ELR (cell line): ENCODE measurements around the gene GNA12.
A peak's percentile ranks its signal among the peaks of the same experiment; 100 is the strongest.

ENCODE experiments used
- DNase-seq: peaks from one replicate; pipeline ENCODE4 v3.0.0-alpha.2; 2015; ENCODE audit warnings: low read depth

GNA12 gene, protein sequence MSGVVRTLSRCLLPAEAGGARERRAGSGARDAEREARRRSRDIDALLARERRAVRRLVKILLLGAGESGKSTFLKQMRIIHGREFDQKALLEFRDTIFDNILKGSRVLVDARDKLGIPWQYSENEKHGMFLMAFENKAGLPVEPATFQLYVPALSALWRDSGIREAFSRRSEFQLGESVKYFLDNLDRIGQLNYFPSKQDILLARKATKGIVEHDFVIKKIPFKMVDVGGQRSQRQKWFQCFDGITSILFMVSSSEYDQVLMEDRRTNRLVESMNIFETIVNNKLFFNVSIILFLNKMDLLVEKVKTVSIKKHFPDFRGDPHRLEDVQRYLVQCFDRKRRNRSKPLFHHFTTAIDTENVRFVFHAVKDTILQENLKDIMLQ

GRCh38 chr7:2844153-2845033 lies at the start of gene GNA12:
Gene GNA12 (minus strand): TSS chr7:2844308. CDS start chr7:2844161, 147 bp downstream.
- DNase-seq, result peak; percentile 99

GRCh38 chr7:2893411-2893861 lies 49.3 kb upstream of the GNA12 start:
- no peak for DNase-seq

GRCh38 chr7:2892549-2892948 lies 48.4 kb upstream of the GNA12 start:
- DNase-seq, result no peak

DNA sequence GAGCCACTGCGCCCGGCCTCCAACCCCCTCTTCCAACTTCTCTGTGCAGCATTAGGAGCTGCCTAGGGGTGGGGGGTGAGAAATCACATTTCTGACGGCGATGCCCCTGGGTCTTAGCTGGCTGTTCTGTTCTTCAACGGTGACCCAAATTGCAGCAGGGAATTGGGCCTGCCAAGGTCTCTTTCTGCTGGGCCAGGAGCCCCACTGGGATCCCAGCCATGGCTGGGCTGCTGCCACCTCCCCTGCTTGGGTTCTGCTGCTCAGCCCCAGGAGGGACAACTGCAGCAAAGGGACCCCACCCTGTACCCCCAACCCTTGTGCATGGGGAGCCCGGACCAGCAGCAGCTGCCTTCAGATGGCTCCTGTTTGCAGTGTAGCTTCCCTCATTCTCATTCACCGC lies 43.7 kb upstream of the GNA12 start:
- DNase-seq, result no peak

- DNase-seq, result peak; percentile 74
Observed at GRCh38 chr7:2886900-2887299, 42.8 kb upstream of the GNA12 start.

GRCh38 chr7:2886391-2886790 lies 42.3 kb upstream of the GNA12 start:
- DNase-seq, result no peak

- no peak for DNase-seq
Observed at GRCh38 chr7:2884161-2884560, 40.1 kb upstream of the GNA12 start.

DNA sequence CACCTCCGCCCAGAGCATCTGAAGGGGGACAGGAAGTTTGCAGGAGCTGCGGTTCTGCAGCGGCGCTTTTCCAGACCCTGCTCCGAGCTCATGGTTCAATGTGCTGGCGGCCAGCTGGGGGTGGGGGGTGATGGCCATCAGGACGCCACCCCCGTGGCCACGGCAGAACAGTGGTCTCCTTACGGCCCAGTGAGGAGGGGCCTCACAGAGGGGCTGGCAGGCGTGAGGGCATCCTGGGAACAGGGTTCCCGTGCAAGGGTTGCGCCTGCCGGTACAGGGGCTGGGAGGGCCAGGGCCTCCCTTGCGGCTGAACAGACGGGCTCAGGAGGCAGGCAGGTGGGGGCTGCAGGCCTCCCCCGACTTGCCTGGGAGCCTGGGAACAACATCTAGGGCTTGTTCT lies 39.0 kb upstream of the GNA12 start:
- no peak for DNase-seq

GRCh38 chr7:2882111-2882510 lies 38.0 kb upstream of the GNA12 start:
- no peak for DNase-seq

- DNase-seq, result no peak
Observed at GRCh38 chr7:2880874-2881533, 36.9 kb upstream of the GNA12 start.

- DNase-seq, result no peak
Observed at GRCh38 chr7:2880051-2880450, 35.9 kb upstream of the GNA12 start.

DNA sequence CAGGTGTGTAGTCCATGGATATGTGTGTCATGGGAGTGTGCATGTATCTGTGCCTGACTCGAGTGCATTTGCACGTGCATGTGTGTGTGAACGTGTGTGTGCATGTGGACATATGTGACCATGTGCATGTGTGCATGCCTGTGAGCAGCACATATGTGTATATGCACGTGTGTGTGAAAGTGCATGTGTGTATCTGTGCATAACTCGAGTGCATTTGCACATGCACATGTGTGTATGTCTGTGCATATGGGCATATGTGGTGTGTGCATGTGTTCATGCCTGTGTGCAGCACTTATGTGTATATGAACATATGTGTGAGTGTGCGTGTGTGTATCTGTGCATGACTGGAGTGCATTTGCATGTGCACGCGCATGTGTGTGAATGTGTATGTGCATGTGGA lies 35.2 kb upstream of the GNA12 start:
- DNase-seq, result no peak

DNA sequence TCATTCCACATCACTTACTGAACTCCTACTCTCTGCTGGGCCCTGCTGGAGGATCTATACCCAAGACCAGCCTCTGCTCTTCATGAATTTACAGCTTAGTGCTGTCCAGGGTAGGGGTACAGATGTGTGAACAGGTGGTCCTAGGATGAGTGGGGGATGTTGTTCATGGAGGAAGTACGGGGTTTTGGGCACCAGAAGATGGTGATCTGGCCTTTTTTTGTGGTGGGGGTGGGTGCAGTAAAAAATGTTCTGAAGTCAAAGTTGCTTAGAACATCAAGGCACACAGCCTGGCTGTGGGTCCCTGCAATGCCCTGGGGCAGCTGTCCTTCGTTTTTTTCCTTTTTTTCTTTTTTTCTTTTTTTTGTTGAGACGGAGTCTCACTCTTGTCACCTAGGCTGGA lies 34.2 kb upstream of the GNA12 start:
- DNase-seq, result no peak

- peak; percentile 87 for DNase-seq
Observed at GRCh38 chr7:2876031-2876731, 32.1 kb upstream of the GNA12 start.

DNA sequence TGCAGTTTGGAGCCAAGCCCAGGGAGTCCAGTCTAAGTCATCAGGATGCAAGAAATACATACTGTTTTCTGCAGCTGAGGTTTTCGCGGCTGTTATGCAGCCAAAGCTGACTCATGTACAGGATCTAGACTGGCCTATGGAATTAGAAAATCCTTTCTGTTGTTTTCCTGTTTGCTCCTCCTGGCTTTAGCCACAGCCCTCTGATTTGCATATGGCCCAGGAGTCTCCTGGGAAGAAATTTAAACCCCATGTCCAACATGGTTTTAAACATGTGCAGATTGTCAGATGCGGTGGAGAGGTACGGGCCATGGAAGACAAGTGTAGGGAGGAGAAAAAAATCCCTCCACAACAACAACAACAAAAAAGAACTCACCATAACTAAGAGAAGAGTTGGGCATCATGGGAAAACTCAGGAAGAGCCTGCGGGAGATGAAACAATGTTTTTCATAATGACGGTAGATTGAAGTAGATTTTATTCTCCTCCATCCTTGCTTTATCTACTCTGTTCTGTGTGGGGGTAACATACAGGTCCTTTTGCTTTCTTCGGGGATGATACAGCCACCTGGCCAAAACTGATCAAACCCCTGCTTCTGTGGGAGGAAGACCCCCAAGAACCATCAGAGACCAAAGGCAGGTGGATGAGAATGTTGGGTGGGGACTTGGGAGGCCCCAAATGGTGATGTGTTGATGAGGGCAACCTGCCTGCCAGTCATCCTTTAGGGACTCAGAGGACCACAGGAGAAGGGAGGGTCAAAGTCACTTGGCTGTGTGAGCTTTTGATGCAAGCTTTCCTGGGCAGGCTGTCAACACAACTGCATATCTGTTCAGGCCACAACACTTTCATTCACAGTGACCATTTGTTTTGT lies 29.8 kb upstream of the GNA12 start:
- peak; percentile 99 for DNase-seq

DNA sequence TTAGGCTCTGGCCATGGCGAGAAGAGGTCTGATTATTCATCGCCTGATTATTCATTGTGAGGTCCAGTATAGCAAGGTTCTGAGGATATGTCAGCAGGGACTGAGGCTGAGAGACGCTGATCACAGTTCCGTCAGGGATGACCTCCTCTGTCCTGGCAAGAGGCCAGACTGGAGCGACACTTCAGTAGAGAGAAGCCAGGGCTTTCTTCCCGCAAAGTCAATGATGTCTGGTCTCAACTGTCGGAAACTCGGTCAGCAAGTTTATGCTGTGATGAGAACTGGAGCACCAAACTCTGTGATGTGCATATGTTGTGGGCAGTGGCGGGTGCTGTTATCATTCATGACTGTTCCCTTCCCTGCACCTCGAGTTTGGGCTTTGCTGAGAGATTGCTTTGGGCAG lies 29.0 kb upstream of the GNA12 start:
- peak; percentile 37 for DNase-seq

- peak; percentile 25 for DNase-seq
Observed at GRCh38 chr7:2872296-2872874, 28.3 kb upstream of the GNA12 start.

DNA sequence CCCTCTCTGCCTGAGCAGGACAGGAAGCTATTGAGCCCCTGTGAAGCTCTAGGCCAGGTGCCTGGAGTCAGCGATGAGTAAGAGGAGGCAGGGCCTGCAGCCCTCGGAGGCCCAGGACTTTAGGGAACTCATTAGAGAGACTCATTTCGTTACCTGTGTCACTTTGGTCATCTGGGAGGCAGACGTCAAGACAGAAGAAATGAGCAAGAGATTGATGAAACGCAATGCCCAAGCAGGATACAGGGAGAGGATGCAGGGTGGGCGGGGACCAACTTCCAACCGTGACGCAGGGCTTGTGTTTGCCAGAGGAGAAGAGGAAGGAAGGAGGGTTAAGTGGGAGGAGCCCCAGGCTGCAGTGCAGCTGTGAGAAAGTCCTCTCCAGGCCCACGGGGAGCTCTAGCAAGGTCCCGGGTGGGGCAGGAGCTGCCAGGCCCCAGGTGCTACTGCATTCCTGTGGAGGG lies 26.4 kb upstream of the GNA12 start:
- DNase-seq, result peak; percentile 69

DNA sequence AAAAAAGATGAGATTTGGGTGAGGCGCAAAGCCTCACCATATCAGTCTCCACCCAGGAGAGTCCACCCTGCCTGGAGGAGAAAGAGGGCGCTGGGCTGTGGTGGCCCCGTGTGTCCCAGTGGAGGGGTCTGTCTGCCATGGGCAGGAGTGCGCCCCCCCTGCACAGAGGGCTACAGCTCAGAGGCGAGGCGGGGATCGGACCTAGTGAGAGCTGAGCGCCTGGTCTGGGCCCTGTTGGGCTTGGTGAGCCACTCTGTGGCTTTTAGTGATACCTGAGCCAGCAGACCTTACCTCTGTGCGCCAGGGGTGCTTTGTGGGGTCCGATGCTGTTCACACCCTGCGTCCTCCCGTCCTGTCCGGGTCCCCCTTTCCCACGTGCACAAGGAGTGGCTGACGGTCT lies 25.9 kb upstream of the GNA12 start:
- no peak for DNase-seq

DNA sequence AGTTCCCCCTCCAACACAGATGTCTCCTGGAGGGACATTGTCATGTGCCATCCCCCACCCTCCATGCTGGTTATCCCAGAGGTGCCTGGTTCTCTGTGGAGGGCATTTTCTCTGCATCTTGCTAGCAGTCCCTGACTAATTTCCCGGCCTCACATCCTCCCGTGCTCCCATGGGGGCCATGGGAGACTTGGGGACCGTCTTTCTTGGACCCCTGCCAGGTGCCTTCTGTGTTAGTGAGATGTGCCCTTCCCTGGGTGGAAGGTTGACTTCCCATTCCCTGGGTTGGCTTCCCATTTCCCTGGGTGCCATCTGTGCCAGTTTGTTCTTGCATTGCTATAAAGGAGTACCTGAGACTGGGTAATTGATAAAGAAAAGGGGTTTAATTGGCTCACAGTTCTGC lies 22.5 kb upstream of the GNA12 start:
- no peak for DNase-seq
